ENCODE data around the gene TMA16. TPM values are rescaled to one million over a fixed set of nuclear protein-coding genes. Genes with fewer than 3 reads are reported as not detected.

The TMA16 gene
- total RNA-seq, 6 experiments from 2014 or later, result 25.6 to 36.9 (median 32.5) TPM

GRCh38 chr4:163566257-163566796 lies 71.8 kb downstream of the TMA16 start:
- H3K27ac Mint-ChIP-seq, result no peak overlapping the region
- peaks cover 3% of the 10 kb centered on the region; the same call in 1 of the 2 replicates for H3K27me3 Mint-ChIP-seq (ENCODE audit: insufficient read depth)
- no peaks in the 10 kb centered on the region for H3K9me3 Mint-ChIP-seq
- H3K4me3 Mint-ChIP-seq, result peak overlapping the region; percentile 18; the same call in 1 of the 2 replicates
- no peak for TF ChIP-seq CTCF (IDR thresholded peaks at IDR 0.05)
- H3K36me3 Mint-ChIP-seq (ENCODE audit: low read depth), result no peaks in the 10 kb centered on the region
- no peak for DNase-seq
- no peaks in the 10 kb centered on the region for H3K4me1 Mint-ChIP-seq (ENCODE audit: low read depth)

DNA sequence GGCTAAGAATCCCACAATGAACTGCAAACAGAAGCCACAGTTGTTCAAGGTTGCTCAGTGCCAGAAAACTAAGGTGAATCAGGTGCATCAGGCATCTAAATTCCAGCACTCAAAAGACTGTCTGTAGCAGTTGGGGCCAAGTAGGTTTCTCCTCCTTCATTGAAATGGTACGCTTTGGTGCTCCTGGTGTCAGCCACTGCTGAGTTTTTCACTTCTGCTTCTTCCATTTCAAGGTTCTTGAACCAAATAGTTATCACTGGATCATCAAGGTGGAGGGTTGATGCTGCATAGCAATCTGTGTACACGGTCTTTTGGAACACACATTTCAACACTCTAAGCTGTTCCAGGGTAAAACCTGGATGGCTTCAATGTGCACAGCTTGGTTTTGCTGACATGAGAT lies 74.4 kb downstream of the TMA16 start:
- Mint-ChIP-seq H3K27ac (no peak overlapping the region), H3K4me1 (ENCODE audit: low read depth) (no peaks in the 10 kb centered on the region), H3K4me3 (no peak overlapping the region), H3K27me3 (ENCODE audit: insufficient read depth) (0 out of 2 replicates have a peak, but pooled peaks cover 2% of the 10 kb centered on the region), H3K36me3 (ENCODE audit: low read depth) (no peaks in the 10 kb centered on the region), H3K9me3 (no peaks in the 10 kb centered on the region)
- TF ChIP-seq CTCF (IDR thresholded peaks at IDR 0.05), result no peak
- no peak for DNase-seq

Other genes with a start within 250 kb of the TMA16 start
- not detected for gene NPY1R, start 162.1 kb upstream of the TMA16 start, total RNA-seq (2021; fragmentation: NEBNext Ultra II Directional; extraction: Animal tissue kit (Norgen Biotek cat#: 25700))
- not detected for gene NPY5R, start 150.8 kb upstream of the TMA16 start, total RNA-seq (2021; fragmentation: NEBNext Ultra II Directional; extraction: Animal tissue kit (Norgen Biotek cat#: 25700))
- not detected for gene TKTL2, start 20.9 kb upstream of the TMA16 start, total RNA-seq (2021; fragmentation: NEBNext Ultra II Directional; extraction: Animal tissue kit (Norgen Biotek cat#: 25700))

All from HFFc6 (cell line).